SK-N-SH (cell line): Measurements from ENCODE around the gene SOCS7. TPM values are rescaled to one million over a fixed set of nuclear protein-coding genes. Genes with fewer than 3 reads are reported as not detected.

Experiments used
- CTCF ChIA-PET: fragments of 300-600, 350-600 bp; formaldehyde crosslinking; extraction: SDS; loops from one replicate; lab custom pipeline; 2021; lab: Yijun Ruan, JAX
- POLR2A ChIA-PET: fragments of 350-600 bp; sonication (Branson Sonifier 250); formaldehyde crosslinking; extraction: SDS; loops from one replicate; lab custom pipeline; 2020; ENCODE audit warnings: antibody characterized with exemption, inconsistent platforms; lab: Yijun Ruan, JAX
- DNase-seq: peaks from one replicate; pipeline ENCODE4 v3.0.0; 2012
- H2AFZ ChIP-seq: fragments of 200-600 bp; sonication (generic); 2 replicates; pipeline ENCODE4 v1.8.1; 2016; ENCODE audit warnings: antibody characterized with exemption, mild to moderate bottlenecking, low read depth
- H3F3A ChIP-seq: fragments of 200-600 bp; sonication (generic); replicated peaks from 2 replicates; pipeline ENCODE3; 2016; ENCODE audit warnings: antibody characterized with exemption, mild to moderate bottlenecking; ENCODE audit not compliant: insufficient read depth
- H3K27ac ChIP-seq, 2 experiments: fragments of 200-500 bp in 1 of 2; fragments of 200-600 bp in 1 of 2; sonication (Bioruptor generic) in 1 of 2; sonication (generic), shearing (Covaris generic) in 1 of 2; 2 replicates each; pipeline versions ENCODE4 v1.5.1 to v1.6.1; 2014 to 2016; ENCODE audit warnings: low read depth in 2 of 2, inconsistent platforms in 1 of 2, low read length in 1 of 2, mild to moderate bottlenecking in 1 of 2, mixed read lengths in 1 of 2
- H3K27me3 ChIP-seq: fragments of 200-600 bp; sonication (generic), shearing (Covaris generic); 2 replicates; pipeline ENCODE4 v1.6.1; 2016; ENCODE audit warnings: mixed run types; ENCODE audit not compliant: insufficient read depth
- H3K36me3 ChIP-seq, 2 experiments: fragments of 200-500 bp in 1 of 2; fragments of 200-600 bp in 1 of 2; sonication (Bioruptor generic) in 1 of 2; sonication (generic) in 1 of 2; replicated peaks in 1 of 2; 2 replicates each; pipeline versions ENCODE3 to v1.5.1; 2014 to 2016; ENCODE audit warnings: low read length in 1 of 2, mild to moderate bottlenecking in 1 of 2; ENCODE audit not compliant: insufficient read depth in 2 of 2, control insufficient read depth in 1 of 2
- H3K4me1 ChIP-seq, 2 experiments: fragments of 200-500 bp in 1 of 2; fragments of 200-600 bp in 1 of 2; sonication (Bioruptor generic) in 1 of 2; sonication (generic), shearing (Covaris generic) in 1 of 2; 2 replicates each; pipeline versions ENCODE4 v1.5.1 to v1.6.1; 2014 to 2016; ENCODE audit warnings: low read depth in 1 of 2, low read length in 1 of 2, mixed run types in 1 of 2; ENCODE audit not compliant: insufficient read depth in 2 of 2, control insufficient read depth in 1 of 2
- H3K4me2 ChIP-seq: fragments of 200-600 bp; sonication (generic), shearing (Covaris generic); 2 replicates; pipeline ENCODE4 v1.6.1; 2017; ENCODE audit warnings: mixed run types
- H3K4me3 ChIP-seq, 2 experiments: fragments of 200-500 bp in 1 of 2; fragments of 200-600 bp in 1 of 2; sonication (Bioruptor generic) in 1 of 2; sonication (generic), shearing (Covaris generic) in 1 of 2; 2 replicates each; pipeline versions ENCODE4 v1.5.1 to v1.8.1; 2014 to 2016; ENCODE audit warnings: low read depth in 2 of 2, inconsistent platforms in 1 of 2, low read length in 1 of 2, mild to moderate bottlenecking in 1 of 2, mixed read lengths in 1 of 2, moderate library complexity in 1 of 2
- H3K79me2 ChIP-seq: fragments of 200-600 bp; sonication (generic); 2 replicates; pipeline ENCODE4 v1.8.1; 2017; ENCODE audit warnings: mild to moderate bottlenecking; ENCODE audit not compliant: insufficient read depth
- H3K9ac ChIP-seq: fragments of 200-600 bp; sonication (generic); 2 replicates; pipeline ENCODE4 v1.6.1; 2017; ENCODE audit warnings: mixed run types
- H3K9me2 ChIP-seq: fragments of 200-600 bp; sonication (generic); 2 replicates; pipeline ENCODE4 v1.6.1; 2017; ENCODE audit warnings: mixed run types
- H3K9me3 ChIP-seq: fragments of 200-600 bp; sonication (generic); 2 replicates; pipeline ENCODE4 v1.6.1; 2017; ENCODE audit warnings: mixed run types, mild to moderate bottlenecking, moderate library complexity
- H4K20me1 ChIP-seq: fragments of 200-600 bp; sonication (generic); 2 replicates; pipeline ENCODE4 v1.6.1; 2017; ENCODE audit warnings: mild to moderate bottlenecking, mixed run types; ENCODE audit not compliant: insufficient read depth
- EZH2phosphoT487 ChIP-seq: fragments of 200-600 bp; sonication (generic); IDR thresholded peaks from 2 replicates; pipeline ENCODE4 v1.6.1; 2017; ENCODE audit warnings: low read depth, mixed run types, mild to moderate bottlenecking, antibody characterized with exemption, moderate library complexity, borderline replicate concordance
- FOXJ3 ChIP-seq: sonication (generic); formaldehyde crosslinking; IDR thresholded peaks from 2 replicates; pipeline ENCODE4 v1.5.1; 2020; ENCODE audit warnings: mild to moderate bottlenecking, missing genetic modification reagents
- FOXM1 ChIP-seq: IDR thresholded peaks from 2 replicates; pipeline ENCODE4 v1.4.0; 2012; ENCODE audit warnings: low read depth, mild to moderate bottlenecking
- GATA2 ChIP-seq: sonication (generic); formaldehyde crosslinking; IDR thresholded peaks from 2 replicates; pipeline ENCODE4 v1.5.0; 2020; ENCODE audit warnings: mild to moderate bottlenecking, missing genetic modification reagents
- JUND ChIP-seq: IDR thresholded peaks from 2 replicates; pipeline ENCODE4 v1.4.0; 2012
- MEF2A ChIP-seq: IDR thresholded peaks from 2 replicates; pipeline ENCODE4 v1.4.0; 2012; ENCODE audit warnings: low read depth, borderline replicate concordance
- NFIC ChIP-seq: IDR thresholded peaks from 2 replicates; pipeline ENCODE4 v1.4.0; 2012; ENCODE audit warnings: borderline replicate concordance
- NRF1 ChIP-seq: IDR thresholded peaks from 2 replicates; pipeline ENCODE4 v1.6.1; 2012; ENCODE audit warnings: low read depth, mild to moderate bottlenecking, low read length
- RAD21 ChIP-seq: IDR thresholded peaks from 2 replicates; pipeline ENCODE4 v1.6.1; 2012; ENCODE audit warnings: mild to moderate bottlenecking, low read length
- RCOR1 ChIP-seq: fragments of 150-350 bp; IDR thresholded peaks from 2 replicates; pipeline ENCODE4 v1.6.1; 2017; ENCODE audit warnings: antibody characterized with exemption, low read length
- RFX5 ChIP-seq: IDR thresholded peaks from 2 replicates; pipeline ENCODE4 v1.6.1; 2012; ENCODE audit warnings: mild to moderate bottlenecking, improper control_type of control experiment, low read length
- SIN3A ChIP-seq: IDR thresholded peaks from 2 replicates; pipeline ENCODE4 v1.6.1; 2012; ENCODE audit warnings: low read depth, mild to moderate bottlenecking, low read length, moderate library complexity, borderline replicate concordance
- TEAD4 ChIP-seq: IDR thresholded peaks from 2 replicates; pipeline ENCODE4 v1.4.0; 2012; ENCODE audit warnings: mild to moderate bottlenecking, borderline replicate concordance; ENCODE audit not compliant: insufficient read depth
- USF1 ChIP-seq: IDR thresholded peaks from 2 replicates; pipeline ENCODE4 v1.4.0; 2012; ENCODE audit warnings: low read depth, borderline replicate concordance
- WGBS: methylation state at CpG from one replicate; pipeline ENCODE4 v1.1.6; 2017; ENCODE audit warnings: low lambda C conversion rate; 5-methylcytosine and 5-hydroxymethylcytosine counted together
- polyA plus RNA-seq, 3 experiments: library from polyadenylated mRNA; depleted of rRNA; stranded (reverse); fragments of >200 nt; gene quantifications; 2 replicates each; pipeline ENCODE4 v1.2.3, GENCODE V29; 2012
- TF ChIP-seq, protein P1 (sequence below): fragments of 150-350 bp; IDR thresholded peaks from 2 replicates; pipeline ENCODE4 v1.6.1; 2016; ENCODE audit warnings: mild to moderate bottlenecking, low read depth, low read length
- TF ChIP-seq, protein P2 (sequence below): fragments of 200-600 bp; sonication (generic); IDR thresholded peaks from 2 replicates; pipeline ENCODE4 v1.6.1; 2017; ENCODE audit warnings: antibody characterized with exemption, mild to moderate bottlenecking, moderate library complexity
- TF ChIP-seq, protein P3 (sequence below): IDR thresholded peaks from 2 replicates; pipeline ENCODE4 v1.4.0; 2012; ENCODE audit warnings: low read depth

The SOCS7 gene
- polyA plus RNA-seq, 1 of the 3 experiments (the other 2 are of a cell fraction), result 7.4 TPM

DNA sequence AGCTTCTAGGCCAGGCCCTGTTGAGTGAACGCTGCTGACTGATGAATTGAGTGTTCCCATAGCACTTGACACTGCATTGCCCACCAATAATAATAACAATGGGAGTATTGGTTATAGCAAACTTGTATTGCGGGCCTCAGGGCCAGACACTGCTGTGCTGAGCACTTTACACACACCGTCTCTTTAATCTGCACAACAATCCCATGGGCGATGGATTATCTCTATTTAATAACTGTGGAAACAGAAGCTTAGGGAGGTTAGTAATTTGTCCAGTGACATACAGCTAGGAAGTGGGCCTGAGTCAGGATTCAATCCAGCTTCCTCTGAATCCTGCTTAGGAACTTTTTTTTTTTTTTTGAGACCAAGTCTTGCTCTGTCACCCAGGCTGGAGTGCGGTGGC, 87.8 kb downstream of the SOCS7 start:
- ChIA-PET POLR2A (no interaction called here), CTCF (interaction anchor here (1.6 to 12.8 kb wide), 3 partner anchors 14 to 70 kb away, joined by 6 to 146 read pairs (median 7); partner anchors contain the start of gene ARHGAP23)
- 92% methylated on average over 5 of the region's 5 CpGs for WGBS
- Histone ChIP-seq H3F3A (peaks cover 6% of the 10 kb centered on the region), H3K9me3 (no peaks in the 10 kb centered on the region), H3K27ac (no peak overlapping the region), H4K20me1 (peaks cover 95% of the 10 kb centered on the region), H3K4me1 (peaks cover 0 to 27% of the 10 kb centered on the region in 2 experiments; a peak in 2 of 4 replicates), H3K9ac (no peak overlapping the region), H3K9me2 (no peaks in the 10 kb centered on the region), H3K4me2 (no peak overlapping the region), H2AFZ (no peak overlapping the region), H3K27me3 (no peaks in the 10 kb centered on the region), H3K36me3 (no peaks in the 10 kb centered on the region), H3K79me2 (peaks cover 87% of the 10 kb centered on the region), H3K4me3 (no peak overlapping the region)
- TF ChIP-seq JUND (no peak), USF1 (no peak), RAD21 (no peak), NFIC (no peak), RFX5 (no peak), SIN3A (no peak), GATA2 (CRISPR knock-in tag) (no peak), FOXJ3 (CRISPR knock-in tag) (no peak), NRF1 (no peak)
- TF ChIP-seq, protein P1, sequence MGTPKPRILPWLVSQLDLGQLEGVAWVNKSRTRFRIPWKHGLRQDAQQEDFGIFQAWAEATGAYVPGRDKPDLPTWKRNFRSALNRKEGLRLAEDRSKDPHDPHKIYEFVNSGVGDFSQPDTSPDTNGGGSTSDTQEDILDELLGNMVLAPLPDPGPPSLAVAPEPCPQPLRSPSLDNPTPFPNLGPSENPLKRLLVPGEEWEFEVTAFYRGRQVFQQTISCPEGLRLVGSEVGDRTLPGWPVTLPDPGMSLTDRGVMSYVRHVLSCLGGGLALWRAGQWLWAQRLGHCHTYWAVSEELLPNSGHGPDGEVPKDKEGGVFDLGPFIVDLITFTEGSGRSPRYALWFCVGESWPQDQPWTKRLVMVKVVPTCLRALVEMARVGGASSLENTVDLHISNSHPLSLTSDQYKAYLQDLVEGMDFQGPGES, result no peak
- no peak for DNase-seq

- Histone ChIP-seq H3K9ac (no peak overlapping the region), H3K79me2 (peaks cover 87% of the 10 kb centered on the region), H3K4me2 (no peak overlapping the region), H3K36me3 (peaks cover 0 to 8% of the 10 kb centered on the region in 2 experiments), H3K4me3 (no peak overlapping the region), H3K27me3 (no peaks in the 10 kb centered on the region), H3K9me3 (no peaks in the 10 kb centered on the region), H3F3A (peaks cover 6% of the 10 kb centered on the region), H3K27ac (no peak overlapping the region), H3K4me1 (peaks cover 0 to 21% of the 10 kb centered on the region in 2 experiments; a peak in 2 of 4 replicates), H2AFZ (no peak overlapping the region), H3K9me2 (no peaks in the 10 kb centered on the region), H4K20me1 (peaks cover 85% of the 10 kb centered on the region)
- no peak for TF ChIP-seq NFIC
- TF ChIP-seq MEF2A, result no peak
- TF ChIP-seq JUND, result no peak
- no peak for TF ChIP-seq TEAD4
- TF ChIP-seq, protein P2, sequence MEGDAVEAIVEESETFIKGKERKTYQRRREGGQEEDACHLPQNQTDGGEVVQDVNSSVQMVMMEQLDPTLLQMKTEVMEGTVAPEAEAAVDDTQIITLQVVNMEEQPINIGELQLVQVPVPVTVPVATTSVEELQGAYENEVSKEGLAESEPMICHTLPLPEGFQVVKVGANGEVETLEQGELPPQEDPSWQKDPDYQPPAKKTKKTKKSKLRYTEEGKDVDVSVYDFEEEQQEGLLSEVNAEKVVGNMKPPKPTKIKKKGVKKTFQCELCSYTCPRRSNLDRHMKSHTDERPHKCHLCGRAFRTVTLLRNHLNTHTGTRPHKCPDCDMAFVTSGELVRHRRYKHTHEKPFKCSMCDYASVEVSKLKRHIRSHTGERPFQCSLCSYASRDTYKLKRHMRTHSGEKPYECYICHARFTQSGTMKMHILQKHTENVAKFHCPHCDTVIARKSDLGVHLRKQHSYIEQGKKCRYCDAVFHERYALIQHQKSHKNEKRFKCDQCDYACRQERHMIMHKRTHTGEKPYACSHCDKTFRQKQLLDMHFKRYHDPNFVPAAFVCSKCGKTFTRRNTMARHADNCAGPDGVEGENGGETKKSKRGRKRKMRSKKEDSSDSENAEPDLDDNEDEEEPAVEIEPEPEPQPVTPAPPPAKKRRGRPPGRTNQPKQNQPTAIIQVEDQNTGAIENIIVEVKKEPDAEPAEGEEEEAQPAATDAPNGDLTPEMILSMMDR, result no peak
- TF ChIP-seq, protein P3, sequence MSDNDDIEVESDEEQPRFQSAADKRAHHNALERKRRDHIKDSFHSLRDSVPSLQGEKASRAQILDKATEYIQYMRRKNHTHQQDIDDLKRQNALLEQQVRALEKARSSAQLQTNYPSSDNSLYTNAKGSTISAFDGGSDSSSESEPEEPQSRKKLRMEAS, result no peak
- TF ChIP-seq RFX5, result no peak
- no peak for TF ChIP-seq RCOR1
- TF ChIP-seq EZH2phosphoT487, result no peak
- TF ChIP-seq FOXM1, result no peak
- WGBS, result 89% methylated on average over 13 of the region's 16 CpGs
- no peak for DNase-seq
- ChIA-PET POLR2A (no interaction called here), CTCF (interaction anchor here (0.6 to 12.8 kb wide), 4 partner anchors 15 to 227 kb away, joined by 3 to 146 read pairs (median 4); partner anchors contain the start of gene ARHGAP23)
Measured at GRCh38 chr17:38440614-38441397, 89.2 kb downstream of the SOCS7 start.
